GM23248 (cell line): ENCODE data around the gene MOK. TPM values are rescaled to one million over a fixed set of nuclear protein-coding genes. Genes with fewer than 3 reads are reported as not detected.
A peak's percentile ranks its signal among the peaks of the same experiment; 100 is the strongest.
"Not testable (repeated sequence)": the region's sequence is repeated elsewhere in the genome, so short reads cannot be mapped to it uniquely, and the experiment has no call there.

Source experiments
- DNase-seq: peaks from one replicate; pipeline ENCODE4 v3.0.0-alpha.2; 2015
- H2AFZ ChIP-seq: fragments of 200-600 bp; sonication (generic); 2 replicates; pipeline ENCODE4 v1.6.1; 2016; ENCODE audit warnings: antibody characterized with exemption
- H3F3A ChIP-seq: fragments of 200-600 bp; sonication (generic); 2 replicates; pipeline ENCODE4 v1.6.1; 2016; ENCODE audit warnings: mild to moderate bottlenecking, antibody characterized with exemption, mixed run types; ENCODE audit not compliant: insufficient read depth
- H3K27ac ChIP-seq: fragments of 200-600 bp; sonication (generic); 2 replicates; pipeline ENCODE4 v1.5.1; 2016; ENCODE audit warnings: mild to moderate bottlenecking
- H3K27me3 ChIP-seq: fragments of 200-600 bp; sonication (generic); replicated peaks from 2 replicates; pipeline ENCODE4 v1.6.1; 2016; ENCODE audit warnings: mild to moderate bottlenecking; ENCODE audit not compliant: insufficient read depth
- H3K36me3 ChIP-seq: fragments of 200-600 bp; sonication (generic); 2 replicates; pipeline ENCODE4 v1.6.1; 2016; ENCODE audit warnings: low read depth, mild to moderate bottlenecking
- H3K4me1 ChIP-seq: fragments of 200-600 bp; sonication (generic); 2 replicates; pipeline ENCODE4 v1.6.1; 2016; ENCODE audit warnings: mild to moderate bottlenecking; ENCODE audit not compliant: insufficient read depth
- H3K4me2 ChIP-seq: fragments of 200-600 bp; sonication (generic); one replicate; pipeline ENCODE4 v1.6.1; 2016; ENCODE audit warnings: mild to moderate bottlenecking; ENCODE audit not compliant: unreplicated experiment
- H3K4me3 ChIP-seq: fragments of 200-600 bp; sonication (generic); 2 replicates; pipeline ENCODE4 v1.5.1; 2016; ENCODE audit warnings: mild to moderate bottlenecking
- H3K79me2 ChIP-seq: fragments of 200-600 bp; sonication (generic); 2 replicates; pipeline ENCODE4 v1.6.1; 2016; ENCODE audit warnings: mild to moderate bottlenecking; ENCODE audit not compliant: insufficient read depth
- H3K9ac ChIP-seq: fragments of 200-600 bp; sonication (generic); 2 replicates; pipeline ENCODE4 v1.6.1; 2016; ENCODE audit warnings: mild to moderate bottlenecking
- H3K9me2 ChIP-seq: fragments of 200-600 bp; sonication (generic); 2 replicates; pipeline ENCODE4 v1.6.1; 2016; ENCODE audit warnings: mixed run types, mild to moderate bottlenecking, moderate library complexity; ENCODE audit not compliant: insufficient read depth
- H3K9me3 ChIP-seq: fragments of 200-600 bp; sonication (generic); one replicate; pipeline ENCODE4 v1.6.1; 2017; ENCODE audit warnings: low read depth
- H4K20me1 ChIP-seq: fragments of 200-600 bp; sonication (generic); 2 replicates; pipeline ENCODE4 v1.6.0; 2016; ENCODE audit not compliant: insufficient read depth
- EZH2 ChIP-seq: fragments of 200-600 bp; sonication (generic); IDR thresholded peaks from 2 replicates; pipeline ENCODE4 v1.6.1; 2018; ENCODE audit warnings: antibody characterized with exemption, mild to moderate bottlenecking; ENCODE audit not compliant: insufficient read depth, poor library complexity, severe bottlenecking
- EZH2phosphoT487 ChIP-seq: fragments of 200-600 bp; sonication (generic); IDR thresholded peaks from 2 replicates; pipeline ENCODE4 v1.6.1; 2018; ENCODE audit warnings: antibody characterized with exemption, moderate library complexity, mild to moderate bottlenecking, low read depth; ENCODE audit not compliant: insufficient read depth
- WGBS, 2 experiments: methylation state at CpG; one replicate each; pipeline ENCODE4 v1.1.6; 2015 to 2017; ENCODE audit warnings: low lambda C conversion rate in 2 of 2, low coverage in 1 of 2; ENCODE audit errors: missing lambda C conversion rate in 2 of 2; 5-methylcytosine and 5-hydroxymethylcytosine counted together
- in situ Hi-C: fragments of 300-500 bp; cut with MboI; formaldehyde crosslinking; loops from 2 replicates; pipeline ENCODE4 v1.15.0; 2020
- polyA plus RNA-seq: library from polyadenylated mRNA; unstranded; fragments of >200 nt; fragmentation: Nextera tagmentation; extraction: Ambion mirVana; gene quantifications from 2 replicates; pipeline ENCODE4 v1.2.1, GENCODE V29; 2016
- total RNA-seq: library from RNA; depleted of rRNA; stranded (reverse); fragments of >200 nt; shearing (Covaris generic); gene quantifications from 2 replicates; pipeline ENCODE4 v1.2.3, GENCODE V29; 2014; rRNA removed

The MOK gene, protein sequence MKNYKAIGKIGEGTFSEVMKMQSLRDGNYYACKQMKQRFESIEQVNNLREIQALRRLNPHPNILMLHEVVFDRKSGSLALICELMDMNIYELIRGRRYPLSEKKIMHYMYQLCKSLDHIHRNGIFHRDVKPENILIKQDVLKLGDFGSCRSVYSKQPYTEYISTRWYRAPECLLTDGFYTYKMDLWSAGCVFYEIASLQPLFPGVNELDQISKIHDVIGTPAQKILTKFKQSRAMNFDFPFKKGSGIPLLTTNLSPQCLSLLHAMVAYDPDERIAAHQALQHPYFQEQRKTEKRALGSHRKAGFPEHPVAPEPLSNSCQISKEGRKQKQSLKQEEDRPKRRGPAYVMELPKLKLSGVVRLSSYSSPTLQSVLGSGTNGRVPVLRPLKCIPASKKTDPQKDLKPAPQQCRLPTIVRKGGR
- 34.9 and 43.4 TPM in 2 replicates for total RNA-seq
- 65.8 and 67.9 TPM in 2 replicates for polyA plus RNA-seq

- TF ChIP-seq EZH2phosphoT487 (no peak), EZH2 (no peak)
Observed at GRCh38 chr14:102304611-102305506, at the start of gene MOK. MOK (minus strand) TSS chr14:102305164; CDS start chr14:102304968, 196 bp downstream.

DNA sequence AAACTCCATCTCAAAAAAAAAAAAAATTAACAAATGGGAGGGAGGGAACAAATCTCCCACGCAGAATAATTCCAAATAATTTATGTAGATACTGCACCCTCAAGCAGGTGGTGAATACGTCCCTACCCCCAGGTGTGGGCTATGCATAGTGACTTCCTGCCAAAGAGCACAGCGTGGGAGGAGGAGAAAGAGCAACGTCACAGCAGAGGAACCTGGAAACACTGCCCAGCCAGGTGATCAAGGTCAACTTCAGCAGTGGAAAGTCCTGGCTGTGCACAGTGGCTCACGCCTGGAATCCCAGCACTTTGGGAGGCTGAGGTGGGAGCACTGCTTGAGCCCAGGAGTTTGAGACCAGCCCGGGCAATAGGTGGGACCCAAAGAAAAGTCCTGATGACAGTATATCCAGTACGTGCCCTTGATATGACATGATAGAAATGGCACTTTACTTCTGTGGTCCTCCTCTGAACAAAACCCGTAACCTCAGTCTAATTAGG is 48.2 kb upstream of the MOK start:
- no peaks in the 10 kb centered on the region for H3K79me2 ChIP-seq
- in situ Hi-C loops: no loop called here
- H3K9ac ChIP-seq: no peak overlapping the region
- H3K27me3 ChIP-seq: no peaks in the 10 kb centered on the region
- H3K36me3 ChIP-seq: peaks cover 36% of the 10 kb centered on the region; the same call in 1 of the 2 replicates
- no peaks in the 10 kb centered on the region for H3K4me1 ChIP-seq
- no peaks in the 10 kb centered on the region for H4K20me1 ChIP-seq
- no peaks in the 10 kb centered on the region for H3K9me2 ChIP-seq
- H3K4me2 ChIP-seq: no peak overlapping the region
- H3F3A ChIP-seq: no peaks in the 10 kb centered on the region
- WGBS, 2 experiments: 87 to 88% methylated on average over 8 of the region's 8 CpGs
- H3K4me3 ChIP-seq: no peak overlapping the region
- H3K27ac ChIP-seq: no peak overlapping the region
- TF ChIP-seq EZH2 (no peak), EZH2phosphoT487 (no peak)
- H3K9me3 ChIP-seq: no peaks in the 10 kb centered on the region
- no peak overlapping the region for H2AFZ ChIP-seq
- DNase-seq: no peak

More at GRCh38 chr14:102304611-102305506, at the start of gene MOK:
- Histone ChIP-seq H3K9me2 (no peaks in the 10 kb centered on the region), H3K4me3 (peak within 1 kb of the TSS; percentile 84), H3K9me3 (no peaks in the 10 kb centered on the region), H4K20me1 (no peaks in the 10 kb centered on the region), H3K27ac (peak within 1 kb of the TSS; percentile 90), H3K36me3 (no peaks in the 10 kb centered on the region), H2AFZ (peak within 1 kb of the TSS; percentile 70), H3F3A (no peaks in the 10 kb centered on the region), H3K79me2 (peaks cover 51% of the 10 kb centered on the region), H3K4me2 (peak within 1 kb of the TSS; percentile 98), H3K27me3 (no peaks in the 10 kb centered on the region), H3K4me1 (peaks cover 16% of the 10 kb centered on the region), H3K9ac (peak within 1 kb of the TSS; percentile 97)
- DNase-seq: peak; percentile 99
- in situ Hi-C loops: loop anchor here (25.0 kb wide), 1 partner anchor 343 kb away; the partner anchor contains the start of gene DYNC1H1
- 1% methylated on average over 43 to 53 of the region's 53 CpGs for WGBS, 2 experiments

GRCh38 chr14:102352213-102352612 is 47.2 kb upstream of the MOK start:
- no peak for TF ChIP-seq EZH2
- 80 to 81% methylated on average over 4 of the region's 4 CpGs for WGBS, 2 experiments

DNA sequence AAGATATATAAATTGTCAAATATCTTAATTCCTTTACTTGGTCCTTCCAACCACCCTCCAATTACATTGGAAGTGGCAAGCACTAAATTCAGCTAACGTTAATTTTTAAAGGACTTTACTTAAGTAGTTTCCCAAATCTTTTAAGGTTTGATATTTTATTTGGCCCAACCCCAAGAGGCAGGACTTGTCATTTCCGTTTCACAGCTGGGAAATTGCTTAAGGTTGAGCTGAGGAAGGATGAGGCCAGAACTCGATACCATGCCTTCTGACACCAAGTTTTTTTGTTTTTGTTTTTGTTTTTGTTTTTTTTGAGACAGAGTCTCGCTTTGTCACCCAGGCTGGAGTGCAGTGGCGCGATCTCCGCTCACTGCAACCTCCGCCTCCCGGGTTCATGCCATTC is 46.6 kb upstream of the MOK start:
- peak; percentile 45 for DNase-seq
- 94% methylated on average over 9 of the region's 9 CpGs for WGBS, 2 experiments

More at GRCh38 chr14:102352213-102352612, 47.2 kb upstream of the MOK start:
- no peak overlapping the region for H3K27ac ChIP-seq
- no peaks in the 10 kb centered on the region for H3F3A ChIP-seq
- DNase-seq: no peak
- in situ Hi-C loops: no loop called here
- no peak overlapping the region for H3K4me2 ChIP-seq
- H3K4me1 ChIP-seq: no peaks in the 10 kb centered on the region
- H3K79me2 ChIP-seq: no peaks in the 10 kb centered on the region
- no peak overlapping the region for H2AFZ ChIP-seq
- H4K20me1 ChIP-seq: no peaks in the 10 kb centered on the region
- no peak overlapping the region for H3K4me3 ChIP-seq
- no peaks in the 10 kb centered on the region for H3K9me2 ChIP-seq
- H3K36me3 ChIP-seq: peaks cover 33% of the 10 kb centered on the region; the same call in 1 of the 2 replicates
- H3K9ac ChIP-seq: no peak overlapping the region
- H3K9me3 ChIP-seq: no peaks in the 10 kb centered on the region
- no peaks in the 10 kb centered on the region for H3K27me3 ChIP-seq

More for the DNA sequence above, 46.6 kb upstream of the MOK start:
- H4K20me1 ChIP-seq, H3K9me3 ChIP-seq, H3K4me3 ChIP-seq, H3K27me3 ChIP-seq, H3K9ac ChIP-seq, H2AFZ ChIP-seq, H3K9me2 ChIP-seq, H3K79me2 ChIP-seq, H3F3A ChIP-seq, H3K27ac ChIP-seq, H3K4me2 ChIP-seq, in situ Hi-C loops, H3K4me1 ChIP-seq: not testable (repeated sequence)
- peaks cover 29% of the 10 kb centered on the region; the same call in 1 of the 2 replicates for H3K36me3 ChIP-seq
